Skeletal muscle satellite cell (primary cell): Measurements from ENCODE around the gene SSC4D.

ENCODE experiments used
- H3K27me3 ChIP-seq: 2 replicates; pipeline ENCODE4 v1.7.0; 2013; ENCODE audit warnings: low read length; ENCODE audit not compliant: control insufficient read depth, insufficient read depth
- H3K36me3 ChIP-seq: 2 replicates; pipeline ENCODE4 v1.7.0; 2013; ENCODE audit warnings: mild to moderate bottlenecking, control low read depth, low read length; ENCODE audit not compliant: insufficient read depth
- H3K4me1 ChIP-seq: 2 replicates; pipeline ENCODE4 v1.7.0; 2013; ENCODE audit warnings: low read length; ENCODE audit not compliant: control insufficient read depth, insufficient read depth
- H3K4me2 ChIP-seq: 2 replicates; pipeline ENCODE4 v1.7.0; 2013; ENCODE audit warnings: mild to moderate bottlenecking, low read length
- H3K4me3 ChIP-seq: 2 replicates; pipeline ENCODE4 v1.7.0; 2013; ENCODE audit warnings: low read length
- H3K9ac ChIP-seq: 2 replicates; pipeline ENCODE4 v1.7.0; 2013; ENCODE audit warnings: mild to moderate bottlenecking, low read depth, low read length, moderate library complexity
- H3K9me3 ChIP-seq: replicated peaks from 2 replicates; pipeline ENCODE4 v1.7.0; 2013; ENCODE audit warnings: mild to moderate bottlenecking, control low read depth, low read length

Gene SSC4D

DNA sequence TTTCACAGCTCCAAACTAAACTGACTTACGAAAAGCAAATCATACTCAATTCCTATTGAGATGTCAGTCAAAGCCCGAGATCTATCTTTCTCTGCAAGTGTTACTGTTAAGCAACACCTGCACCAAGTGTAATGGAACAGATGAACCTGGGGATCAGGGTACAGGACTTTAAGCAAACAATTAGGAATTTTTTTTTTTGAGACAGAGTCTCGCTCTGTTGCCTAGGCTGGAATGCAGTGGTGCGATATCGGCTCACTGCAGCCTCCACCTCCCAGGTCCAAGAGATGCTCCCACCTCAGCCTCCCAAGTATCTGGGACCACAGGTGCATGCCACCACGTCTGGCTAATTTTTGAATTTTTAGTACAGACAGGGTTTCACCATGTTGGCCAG is 65.6 kb downstream of the SSC4D start:
- Histone ChIP-seq H3K4me3 (no peak overlapping the region), H3K9ac (no peak overlapping the region), H3K4me2 (no peak overlapping the region), H3K9me3 (no peaks in the 10 kb centered on the region), H3K36me3 (peaks cover 75% of the 10 kb centered on the region), H3K27me3 (no peaks in the 10 kb centered on the region), H3K4me1 (peaks cover 38% of the 10 kb centered on the region)

DNA sequence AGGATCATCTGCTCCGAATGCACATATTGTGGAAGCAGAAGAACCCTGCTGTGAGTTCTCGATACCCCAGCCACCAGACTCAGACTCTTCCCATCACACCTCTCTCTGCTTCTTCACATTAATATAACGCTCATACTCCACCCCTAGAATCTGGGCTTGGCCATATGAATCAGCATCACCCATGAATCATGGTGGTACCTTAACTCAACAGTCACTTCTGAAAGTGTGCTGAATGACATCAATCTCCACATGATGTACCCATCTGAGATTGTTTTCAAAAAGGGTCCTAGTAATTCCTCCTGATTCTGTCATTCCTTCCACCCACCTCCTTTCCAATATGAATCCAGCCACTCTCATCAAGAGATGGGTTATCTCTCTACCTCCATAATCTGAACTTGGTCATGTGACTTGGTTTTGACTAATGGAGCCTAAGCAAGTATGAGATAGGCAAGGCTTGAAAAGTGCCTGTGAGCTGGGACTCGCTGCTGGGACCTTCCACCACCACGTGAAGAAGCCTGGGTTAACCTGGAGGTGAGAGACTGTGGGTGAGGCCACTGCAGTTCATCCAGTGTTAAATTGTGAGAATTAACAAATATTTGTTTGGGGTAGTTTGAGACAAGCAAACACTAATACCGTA is 66.1 kb downstream of the SSC4D start:
- H3K9ac ChIP-seq, result no peak overlapping the region
- H3K36me3 ChIP-seq, result peaks cover 77% of the 10 kb centered on the region
- no peaks in the 10 kb centered on the region for H3K9me3 ChIP-seq
- H3K4me1 ChIP-seq, result peaks cover 40% of the 10 kb centered on the region
- no peak overlapping the region for H3K4me3 ChIP-seq
- no peak overlapping the region for H3K4me2 ChIP-seq
- H3K27me3 ChIP-seq, result no peaks in the 10 kb centered on the region

DNA sequence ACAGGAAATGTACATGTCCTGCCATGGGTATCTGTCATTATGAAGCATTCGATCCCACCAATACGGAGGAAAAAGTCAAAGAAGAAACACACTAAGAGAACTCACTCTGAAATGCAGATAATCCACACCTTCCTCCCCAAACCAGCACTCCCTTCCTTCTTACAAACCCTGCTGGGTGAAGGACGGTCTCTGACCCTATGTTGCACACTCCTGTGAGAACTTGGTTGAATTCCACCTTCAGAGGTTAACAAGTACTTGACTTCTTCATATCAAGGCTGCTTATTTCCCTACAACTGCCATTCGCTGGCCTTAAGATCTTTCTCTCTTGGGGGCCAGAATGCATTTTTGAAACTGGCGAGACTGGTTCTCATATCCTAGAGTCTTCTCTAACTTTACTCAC is 67.3 kb downstream of the SSC4D start:
- H3K4me2 ChIP-seq, result no peak overlapping the region
- no peak overlapping the region for H3K4me3 ChIP-seq
- peaks cover 43% of the 10 kb centered on the region for H3K4me1 ChIP-seq
- peaks cover 76% of the 10 kb centered on the region for H3K36me3 ChIP-seq
- H3K9ac ChIP-seq, result no peak overlapping the region
- H3K9me3 ChIP-seq, result no peaks in the 10 kb centered on the region
- H3K27me3 ChIP-seq, result no peaks in the 10 kb centered on the region

DNA sequence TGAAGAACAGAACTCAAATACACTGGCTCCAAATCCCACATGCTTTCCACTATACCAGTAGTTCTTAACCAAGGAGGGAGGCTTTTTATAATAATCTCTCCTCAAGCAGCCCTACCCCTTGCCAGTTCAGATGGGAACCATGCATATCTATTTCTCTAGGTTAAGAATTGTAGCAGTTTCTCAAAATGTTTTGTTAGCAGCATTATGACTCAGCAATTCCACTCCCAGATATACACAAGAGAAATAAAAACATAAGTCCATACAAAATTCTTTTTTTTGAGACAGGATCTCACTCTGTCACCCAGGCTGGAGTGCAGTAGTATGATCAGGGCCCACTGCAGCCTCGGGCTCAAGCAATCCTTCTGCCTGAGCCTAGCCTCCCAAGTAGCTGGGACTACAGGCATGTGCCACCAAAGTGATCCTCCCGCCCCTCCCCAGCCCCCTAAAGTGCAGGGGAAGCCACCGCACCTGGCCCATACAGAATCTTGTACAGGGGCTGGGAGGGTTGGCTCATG is 68.8 kb downstream of the SSC4D start:
- no peak overlapping the region for H3K4me3 ChIP-seq
- H3K9ac ChIP-seq, result no peak overlapping the region
- peaks cover 75% of the 10 kb centered on the region for H3K36me3 ChIP-seq
- peaks cover 41% of the 10 kb centered on the region for H3K4me1 ChIP-seq
- no peaks in the 10 kb centered on the region for H3K27me3 ChIP-seq
- peak overlapping the region; percentile 35 for H3K4me2 ChIP-seq
- no peaks in the 10 kb centered on the region for H3K9me3 ChIP-seq
